ENCODE measurements around the gene RPE.

The RPE gene

GRCh38 chr2:210009126-210009525 lies 6.7 kb downstream of the RPE start:
- H3K4me3 ChIP-seq (ENCODE audit: control insufficient read depth, low read depth, low read length), result no peak overlapping the region
- no peak for DNase-seq (ENCODE audit: low read depth)
- TF ChIP-seq CTCF (conservative IDR thresholded peaks at IDR 0.05; ENCODE audit: control insufficient read depth, insufficient read depth, low read depth, low read length), result no peak

- DNase-seq (ENCODE audit: low read depth), result no peak
- no peak for TF ChIP-seq CTCF (conservative IDR thresholded peaks at IDR 0.05; ENCODE audit: control insufficient read depth, insufficient read depth, low read depth, low read length)
- no peak overlapping the region for H3K4me3 ChIP-seq (ENCODE audit: control insufficient read depth, low read depth, low read length)
These were observed 7.5 kb downstream of the RPE start for GRCh38 chr2:210009896-210010295.

GRCh38 chr2:210020138-210020537 lies 17.7 kb downstream of the RPE start:
- no peak overlapping the region for H3K4me3 ChIP-seq (ENCODE audit: control insufficient read depth, low read depth, low read length)
- TF ChIP-seq CTCF (conservative IDR thresholded peaks at IDR 0.05; ENCODE audit: control insufficient read depth, insufficient read depth, low read depth, low read length), result no peak
- DNase-seq (ENCODE audit: low read depth), result no peak

- no peak for TF ChIP-seq CTCF (conservative IDR thresholded peaks at IDR 0.05; ENCODE audit: control insufficient read depth, insufficient read depth, low read depth, low read length)
- DNase-seq (ENCODE audit: low read depth), result no peak
- no peak overlapping the region for H3K4me3 ChIP-seq (ENCODE audit: control insufficient read depth, low read depth, low read length)
These were observed 20.4 kb downstream of the RPE start for GRCh38 chr2:210022824-210023223.

GRCh38 chr2:210027608-210028007 lies 25.2 kb downstream of the RPE start:
- no peak for TF ChIP-seq CTCF (conservative IDR thresholded peaks at IDR 0.05; ENCODE audit: control insufficient read depth, insufficient read depth, low read depth, low read length)
- no peak overlapping the region for H3K4me3 ChIP-seq (ENCODE audit: control insufficient read depth, low read depth, low read length)
- DNase-seq (ENCODE audit: low read depth), result no peak

GRCh38 chr2:210028178-210028577 lies 25.7 kb downstream of the RPE start:
- no peak overlapping the region for H3K4me3 ChIP-seq (ENCODE audit: control insufficient read depth, low read depth, low read length)
- DNase-seq (ENCODE audit: low read depth), result no peak
- no peak for TF ChIP-seq CTCF (conservative IDR thresholded peaks at IDR 0.05; ENCODE audit: control insufficient read depth, insufficient read depth, low read depth, low read length)

- TF ChIP-seq CTCF (conservative IDR thresholded peaks at IDR 0.05; ENCODE audit: control insufficient read depth, insufficient read depth, low read depth, low read length), result no peak
- H3K4me3 ChIP-seq (ENCODE audit: control insufficient read depth, low read depth, low read length), result no peak overlapping the region
- no peak for DNase-seq (ENCODE audit: low read depth)
These were observed 31.7 kb downstream of the RPE start for GRCh38 chr2:210034087-210034683.
